Mesendoderm (in vitro differentiated cells): ENCODE results near the gene GSPT1.

Source experiments
- DNase-seq: peaks from one replicate; pipeline ENCODE4 v3.0.0; 2013
- H2AK5ac ChIP-seq: 2 replicates; pipeline ENCODE4 v1.6.1; 2013; ENCODE audit warnings: low read length, inconsistent platforms
- H2BK120ac ChIP-seq: 2 replicates; pipeline ENCODE4 v1.6.1; 2013; ENCODE audit warnings: low read depth, mild to moderate bottlenecking, low read length, moderate library complexity, mixed read lengths
- H2BK15ac ChIP-seq: replicated peaks from 2 replicates; pipeline ENCODE4 v1.6.1; 2013; ENCODE audit warnings: low read depth, mild to moderate bottlenecking, moderate library complexity
- H2BK5ac ChIP-seq: 2 replicates; pipeline ENCODE4 v1.6.1; 2013; ENCODE audit warnings: low read length, inconsistent platforms
- H3K18ac ChIP-seq: 2 replicates; pipeline ENCODE4 v1.6.1; 2013; ENCODE audit warnings: mild to moderate bottlenecking, low read length, mixed read lengths
- H3K23ac ChIP-seq: one replicate; pipeline ENCODE4 v1.6.1; 2013; ENCODE audit warnings: low read length
- H3K27ac ChIP-seq: 2 replicates; pipeline ENCODE4 v1.5.1; 2013; ENCODE audit warnings: low read depth, mild to moderate bottlenecking, inconsistent platforms, low read length, moderate library complexity
- H3K27me3 ChIP-seq: 2 replicates; pipeline ENCODE4 v1.6.1; 2013; ENCODE audit warnings: low read length, control low read depth, mild to moderate bottlenecking, inconsistent platforms; ENCODE audit not compliant: insufficient read depth, poor library complexity
- H3K36me3 ChIP-seq: 2 replicates; pipeline ENCODE4 v1.6.1; 2013; ENCODE audit warnings: low read length, inconsistent platforms; ENCODE audit not compliant: control insufficient read depth, insufficient read depth
- H3K4ac ChIP-seq: one replicate; pipeline ENCODE4 v1.6.1; 2013; ENCODE audit warnings: low read depth, mild to moderate bottlenecking, low read length, moderate library complexity
- H3K4me1 ChIP-seq: 2 replicates; pipeline ENCODE4 v1.6.1; 2013; ENCODE audit warnings: low read depth, low read length, inconsistent platforms; ENCODE audit not compliant: control insufficient read depth
- H3K4me2 ChIP-seq: 2 replicates; pipeline ENCODE4 v1.6.1; 2013; ENCODE audit warnings: low read length
- H3K4me3 ChIP-seq: 2 replicates; pipeline ENCODE4 v1.5.1; 2013; ENCODE audit warnings: mild to moderate bottlenecking, low read length
- H3K56ac ChIP-seq: one replicate; pipeline ENCODE4 v1.6.1; 2013; ENCODE audit warnings: low read length
- H3K79me1 ChIP-seq: 2 replicates; pipeline ENCODE4 v1.6.1; 2013; ENCODE audit warnings: low read length, inconsistent platforms
- H3K79me2 ChIP-seq: 2 replicates; pipeline ENCODE4 v1.6.1; 2013; ENCODE audit warnings: mild to moderate bottlenecking, low read length; ENCODE audit not compliant: control insufficient read depth, insufficient read depth
- H3K9ac ChIP-seq: 2 replicates; pipeline ENCODE4 v1.6.1; 2013; ENCODE audit warnings: low read length, inconsistent platforms
- H4K5ac ChIP-seq: one replicate; pipeline ENCODE4 v1.6.1; 2013; ENCODE audit warnings: low read length
- H4K8ac ChIP-seq: one replicate; pipeline ENCODE4 v1.6.1; 2013; ENCODE audit warnings: low read depth, mild to moderate bottlenecking, control low read depth, low read length, moderate library complexity
- WGBS: extraction: QIAGEN DNeasy Blood & Tissue Kit; methylation state at CpG from one replicate; pipeline ENCODE4 v1.1.7; 2013; ENCODE audit warnings: low lambda C conversion rate, missing lambda C conversion rate; ENCODE audit not compliant: insufficient coverage; ENCODE audit errors: extremely low coverage; 5-methylcytosine and 5-hydroxymethylcytosine counted together

Gene GSPT1

GRCh38 chr16:11890231-11890965, 25.4 kb downstream of the GSPT1 start:
- H3K27ac ChIP-seq, result no peak overlapping the region
- no peak for DNase-seq
- no peaks in the 10 kb centered on the region for H3K27me3 ChIP-seq
- H4K8ac ChIP-seq, result no peak overlapping the region
- no peak overlapping the region for H2BK5ac ChIP-seq
- peaks cover 8% of the 10 kb centered on the region for H3K36me3 ChIP-seq
- H2BK15ac ChIP-seq, result no peak overlapping the region
- no peak overlapping the region for H2AK5ac ChIP-seq
- peaks cover 5% of the 10 kb centered on the region for H3K79me1 ChIP-seq
- no peak overlapping the region for H3K18ac ChIP-seq
- H2BK120ac ChIP-seq, result no peak overlapping the region
- H3K79me2 ChIP-seq, result no peaks in the 10 kb centered on the region
- no peak overlapping the region for H3K23ac ChIP-seq
- no CpG with 5 or more reads among the region's 5 CpGs for WGBS
- H3K4me3 ChIP-seq, result no peak overlapping the region
- H3K9ac ChIP-seq, result no peak overlapping the region
- H3K56ac ChIP-seq, result no peak overlapping the region
- no peak overlapping the region for H3K4ac ChIP-seq
- H4K5ac ChIP-seq, result no peak overlapping the region
- H3K4me2 ChIP-seq, result no peak overlapping the region
- H3K4me1 ChIP-seq, result no peaks in the 10 kb centered on the region

GRCh38 chr16:11886881-11887280, 28.9 kb downstream of the GSPT1 start:
- Histone ChIP-seq H2AK5ac (no peak overlapping the region), H3K56ac (no peak overlapping the region), H2BK15ac (no peak overlapping the region), H4K8ac (no peak overlapping the region), H3K23ac (no peak overlapping the region), H3K27me3 (no peaks in the 10 kb centered on the region), H3K9ac (no peak overlapping the region), H4K5ac (no peak overlapping the region), H3K79me2 (no peaks in the 10 kb centered on the region), H3K36me3 (peaks cover 4% of the 10 kb centered on the region), H3K18ac (no peak overlapping the region), H3K4me1 (no peaks in the 10 kb centered on the region), H2BK120ac (no peak overlapping the region), H2BK5ac (no peak overlapping the region), H3K4ac (no peak overlapping the region), H3K27ac (no peak overlapping the region), H3K4me3 (no peak overlapping the region), H3K4me2 (no peak overlapping the region), H3K79me1 (no peaks in the 10 kb centered on the region)
- DNase-seq, result no peak
- no CpG with 5 or more reads among the region's 6 CpGs for WGBS

DNA sequence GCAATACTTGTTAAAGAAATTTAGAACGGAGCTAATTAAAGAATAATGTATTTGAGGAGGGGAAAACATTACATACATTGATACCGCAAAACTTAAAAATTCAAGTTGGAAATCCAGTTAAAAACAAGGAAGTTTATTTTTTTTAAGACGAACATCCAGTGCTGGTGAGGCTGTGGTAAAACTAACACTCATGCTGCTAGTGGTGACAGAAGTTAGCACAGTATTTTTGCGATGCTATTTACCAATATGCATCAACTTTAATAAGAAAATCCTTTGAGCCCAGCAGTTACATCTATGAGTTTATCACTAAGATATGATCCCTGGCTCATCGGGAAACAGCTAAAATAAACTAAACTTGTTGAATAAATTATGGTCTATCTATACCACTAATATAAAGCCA, 31.7 kb downstream of the GSPT1 start:
- Histone ChIP-seq H3K4me3 (no peak overlapping the region), H4K8ac (no peak overlapping the region), H3K4ac (no peak overlapping the region), H3K36me3 (peaks cover 6% of the 10 kb centered on the region), H3K9ac (no peak overlapping the region), H3K23ac (no peak overlapping the region), H3K18ac (no peak overlapping the region), H3K79me2 (no peaks in the 10 kb centered on the region), H2BK5ac (no peak overlapping the region), H3K79me1 (no peaks in the 10 kb centered on the region), H3K56ac (no peak overlapping the region), H2AK5ac (no peak overlapping the region), H3K4me2 (no peak overlapping the region), H4K5ac (no peak overlapping the region), H3K4me1 (no peaks in the 10 kb centered on the region), H2BK15ac (no peak overlapping the region), H3K27ac (no peak overlapping the region), H2BK120ac (no peak overlapping the region), H3K27me3 (no peaks in the 10 kb centered on the region)
- no peak for DNase-seq
- no CpG with 5 or more reads among the region's 5 CpGs for WGBS

GRCh38 chr16:11880007-11880406, 35.7 kb downstream of the GSPT1 start:
- no CpG with 5 or more reads among the region's 5 CpGs for WGBS

GRCh38 chr16:11877374-11877773, 38.4 kb downstream of the GSPT1 start:
- no CpG with 5 or more reads among the region's 5 CpGs for WGBS
- no peak overlapping the region for H2BK15ac ChIP-seq
- no peak for DNase-seq
- no peak overlapping the region for H3K4ac ChIP-seq
- no peak overlapping the region for H3K18ac ChIP-seq
- H3K56ac ChIP-seq, result no peak overlapping the region
- no peaks in the 10 kb centered on the region for H3K27me3 ChIP-seq
- H3K4me3 ChIP-seq, result no peak overlapping the region
- peaks cover 7% of the 10 kb centered on the region for H3K36me3 ChIP-seq
- no peak overlapping the region for H2BK5ac ChIP-seq
- no peaks in the 10 kb centered on the region for H3K79me2 ChIP-seq
- no peak overlapping the region for H2BK120ac ChIP-seq
- H3K27ac ChIP-seq, result no peak overlapping the region
- H3K79me1 ChIP-seq, result no peaks in the 10 kb centered on the region
- no peak overlapping the region for H3K9ac ChIP-seq
- H4K5ac ChIP-seq, result no peak overlapping the region
- no peak overlapping the region for H3K23ac ChIP-seq
- no peaks in the 10 kb centered on the region for H3K4me1 ChIP-seq
- no peak overlapping the region for H2AK5ac ChIP-seq
- no peak overlapping the region for H4K8ac ChIP-seq
- H3K4me2 ChIP-seq, result no peak overlapping the region

More at GRCh38 chr16:11880007-11880406, 35.7 kb downstream of the GSPT1 start:
- no peak overlapping the region for H2BK120ac ChIP-seq
- no peaks in the 10 kb centered on the region for H3K79me2 ChIP-seq
- no peak overlapping the region for H3K9ac ChIP-seq
- H3K4me1 ChIP-seq, result no peaks in the 10 kb centered on the region
- H4K8ac ChIP-seq, result no peak overlapping the region
- DNase-seq, result no peak
- H3K4ac ChIP-seq, result no peak overlapping the region
- peaks cover 7% of the 10 kb centered on the region for H3K36me3 ChIP-seq
- H2BK5ac ChIP-seq, result no peak overlapping the region
- no peak overlapping the region for H2BK15ac ChIP-seq
- no peak overlapping the region for H3K18ac ChIP-seq
- no peak overlapping the region for H3K27ac ChIP-seq
- no peak overlapping the region for H3K4me2 ChIP-seq
- H3K27me3 ChIP-seq, result no peaks in the 10 kb centered on the region
- no peak overlapping the region for H4K5ac ChIP-seq
- H3K56ac ChIP-seq, result no peak overlapping the region
- no peak overlapping the region for H3K23ac ChIP-seq
- no peaks in the 10 kb centered on the region for H3K79me1 ChIP-seq
- H3K4me3 ChIP-seq, result no peak overlapping the region
- no peak overlapping the region for H2AK5ac ChIP-seq

DNA sequence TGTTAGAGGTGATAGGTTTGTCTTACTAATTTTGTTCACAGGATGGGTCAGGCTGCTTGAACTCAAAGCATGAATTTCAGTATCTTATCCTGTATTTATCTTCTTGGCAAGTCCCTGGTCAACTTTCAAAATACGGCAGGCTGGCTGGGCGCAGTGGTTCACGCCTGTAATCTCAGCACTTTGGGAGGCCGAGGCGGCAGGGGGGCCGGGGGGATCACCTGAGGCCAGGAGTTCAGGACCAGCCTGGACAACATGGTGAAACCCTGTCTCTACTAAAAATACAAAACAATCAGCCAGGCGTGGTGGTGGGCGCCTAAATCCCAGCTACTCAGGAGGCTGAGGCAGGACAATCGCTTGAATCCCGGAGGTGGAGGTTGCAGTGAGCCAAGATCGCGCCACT, 39.5 kb downstream of the GSPT1 start:
- Histone ChIP-seq H4K8ac (no peak overlapping the region), H3K4me3 (no peak overlapping the region), H3K56ac (no peak overlapping the region), H3K4ac (no peak overlapping the region), H3K18ac (no peak overlapping the region), H3K79me2 (no peaks in the 10 kb centered on the region), H3K4me2 (no peak overlapping the region), H3K4me1 (no peaks in the 10 kb centered on the region), H2AK5ac (no peak overlapping the region), H3K79me1 (no peaks in the 10 kb centered on the region), H3K27me3 (no peaks in the 10 kb centered on the region), H3K23ac (no peak overlapping the region), H3K27ac (no peak overlapping the region), H2BK120ac (no peak overlapping the region), H2BK15ac (no peak overlapping the region), H4K5ac (no peak overlapping the region), H2BK5ac (no peak overlapping the region), H3K36me3 (peaks cover 6% of the 10 kb centered on the region), H3K9ac (no peak overlapping the region)
- DNase-seq, result peak; percentile 39
- WGBS, result no CpG with 5 or more reads among the region's 12 CpGs
